SW480 (cell line): ENCODE measurements around the gene MICA.
A peak's percentile ranks its signal among the peaks of the same experiment; 100 is the strongest.
"Not testable (repeated sequence)": the region's sequence is repeated elsewhere in the genome, so short reads cannot be mapped to it uniquely, and the experiment has no call there.

Experiments
- DNase-seq: peaks from one replicate; pipeline ENCODE4 v3.0.0-alpha.2; 2016; ENCODE audit warnings: low spot score

Gene MICA

GRCh38 chr6:31383149-31383548, 20.2 kb upstream of the MICA start:
- no peak for DNase-seq

DNA sequence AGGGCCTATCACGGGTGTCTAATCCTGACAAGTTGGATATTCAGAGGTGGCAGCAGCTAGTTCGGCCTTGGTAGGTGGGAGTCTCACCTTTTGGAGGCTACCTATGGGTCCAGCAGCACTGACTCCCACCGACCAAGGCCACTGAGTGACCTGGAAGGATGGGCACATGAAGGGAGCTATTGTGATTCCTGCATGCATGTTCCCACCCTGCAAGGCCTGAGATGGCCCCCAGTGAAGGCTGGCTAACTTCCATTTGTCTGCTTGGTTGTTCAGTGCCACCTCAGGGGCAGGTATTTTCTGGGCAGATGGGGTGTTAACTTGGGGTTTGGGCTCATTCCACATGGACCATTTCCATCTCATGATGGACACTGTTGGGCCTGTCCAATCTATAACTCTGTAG, 18.4 kb upstream of the MICA start:
- no peak for DNase-seq

DNA sequence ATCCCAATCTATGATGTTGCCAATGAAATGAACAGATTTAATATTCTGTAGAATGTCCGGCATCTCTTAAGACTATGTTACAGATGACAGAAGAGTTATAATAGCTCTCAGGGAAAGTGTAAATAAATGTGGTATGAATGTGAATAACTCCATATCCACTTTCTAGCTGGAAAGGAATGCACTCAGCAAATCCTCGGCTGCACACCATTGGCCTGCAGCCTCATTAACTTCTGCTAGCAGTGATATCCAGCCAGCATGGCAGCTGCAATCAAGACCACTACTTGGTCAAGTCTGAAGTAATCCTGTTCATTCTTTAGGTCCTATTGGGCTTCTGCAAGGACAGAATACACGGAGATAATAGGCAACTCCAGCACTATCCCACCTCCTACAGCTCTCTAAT, 17.3 kb upstream of the MICA start:
- DNase-seq = no peak

DNA sequence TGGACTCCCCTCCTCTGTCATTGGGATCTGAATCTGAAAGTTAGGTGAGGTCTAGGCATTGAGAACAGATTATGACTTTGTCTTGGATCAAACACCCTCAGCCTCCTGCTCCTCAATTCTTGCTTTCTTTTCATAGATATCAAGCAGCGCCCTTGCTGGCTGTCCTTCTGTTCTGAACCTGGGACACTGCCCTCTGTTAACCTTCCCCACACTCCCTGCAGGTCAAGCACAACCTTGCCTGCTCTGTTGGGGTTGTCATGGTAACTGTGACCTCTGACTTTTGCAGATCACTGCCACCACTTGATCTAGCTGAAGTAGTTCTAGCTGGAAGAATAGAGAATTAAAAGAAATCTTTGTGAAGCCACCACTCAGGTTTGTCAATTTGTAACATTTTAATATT, 16.4 kb upstream of the MICA start:
- no peak for DNase-seq

GRCh38 chr6:31388916-31389801, 14.2 kb upstream of the MICA start:
- not testable (repeated sequence) for DNase-seq

GRCh38 chr6:31389802-31390132, 13.6 kb upstream of the MICA start:
- not testable (repeated sequence) for DNase-seq

- no peak for DNase-seq
Observed at GRCh38 chr6:31393932-31394331, 9.5 kb upstream of the MICA start.

DNA sequence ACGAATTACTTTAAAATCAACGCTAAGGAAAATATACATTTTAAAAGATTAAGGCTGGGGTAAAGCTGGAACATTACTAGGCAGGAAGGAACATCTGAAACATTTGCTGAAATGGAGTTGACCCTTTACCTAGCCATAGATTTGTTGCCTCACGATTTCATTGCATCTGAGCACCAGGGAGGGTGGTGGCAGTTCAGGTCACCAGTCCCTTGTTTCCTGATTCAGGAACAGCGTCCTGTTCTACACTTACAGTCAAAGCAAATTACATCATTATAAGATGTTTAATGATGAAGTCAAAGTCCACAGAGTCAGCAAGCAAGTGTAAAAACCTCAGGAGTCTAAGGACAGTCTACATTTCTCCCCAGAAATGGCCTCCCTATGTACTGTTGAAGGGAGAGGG, 9.0 kb upstream of the MICA start:
- no peak for DNase-seq

DNA sequence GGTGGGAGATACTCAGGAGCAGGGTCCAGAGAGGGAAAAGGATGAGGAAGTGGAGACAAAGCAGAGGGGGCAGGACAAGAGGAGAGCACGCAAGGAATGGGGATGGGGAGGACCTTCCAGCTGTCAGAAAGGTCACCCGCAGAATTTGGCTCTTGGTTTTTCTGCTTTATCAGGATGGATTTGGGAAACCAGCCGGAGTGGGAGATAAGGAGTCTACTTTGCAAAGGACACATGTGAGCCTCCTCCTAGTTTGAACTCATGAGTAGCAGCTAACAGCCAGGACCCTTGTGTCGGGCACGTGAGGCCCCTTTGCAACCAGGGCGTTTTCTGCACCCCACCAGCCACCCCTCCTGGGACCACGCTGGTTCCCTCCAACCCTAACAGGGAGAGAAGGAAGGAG, 7.6 kb upstream of the MICA start:
- no peak for DNase-seq

DNA sequence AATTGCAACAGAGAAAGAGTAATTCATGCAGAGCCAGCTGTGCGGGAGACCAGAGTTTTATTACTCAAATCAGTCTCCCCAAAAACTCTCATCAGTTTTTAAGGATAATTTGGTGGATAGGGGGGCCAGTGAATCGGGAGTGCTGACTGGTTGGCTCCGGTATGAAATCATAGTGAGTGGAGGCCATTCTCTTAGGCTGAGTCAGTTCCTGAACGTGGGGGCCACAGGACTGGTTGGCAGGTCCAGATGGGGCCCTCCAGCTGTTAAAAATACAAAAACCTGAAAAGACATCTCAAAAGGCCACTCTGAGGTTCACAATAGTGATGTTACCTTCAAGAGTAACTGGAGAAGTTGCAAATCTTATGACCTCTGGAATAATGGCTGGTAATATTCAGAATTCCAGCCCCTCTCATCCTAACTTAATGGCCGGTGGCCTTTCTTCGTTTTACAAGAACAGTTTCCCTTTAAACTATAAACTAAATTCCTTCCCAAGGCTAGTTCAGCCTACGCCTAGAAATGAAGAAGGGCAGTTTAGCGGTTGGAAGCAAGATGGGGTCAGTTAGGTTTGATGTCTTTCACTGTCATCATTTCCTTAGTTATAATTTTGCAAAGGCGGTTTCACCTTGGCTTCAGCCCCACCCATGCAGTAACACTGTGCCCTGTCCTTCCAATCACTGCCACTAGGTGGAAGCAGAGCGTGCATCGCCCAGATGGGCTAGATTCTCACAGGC, 6.8 kb upstream of the MICA start:
- peak; percentile 52 for DNase-seq

DNA sequence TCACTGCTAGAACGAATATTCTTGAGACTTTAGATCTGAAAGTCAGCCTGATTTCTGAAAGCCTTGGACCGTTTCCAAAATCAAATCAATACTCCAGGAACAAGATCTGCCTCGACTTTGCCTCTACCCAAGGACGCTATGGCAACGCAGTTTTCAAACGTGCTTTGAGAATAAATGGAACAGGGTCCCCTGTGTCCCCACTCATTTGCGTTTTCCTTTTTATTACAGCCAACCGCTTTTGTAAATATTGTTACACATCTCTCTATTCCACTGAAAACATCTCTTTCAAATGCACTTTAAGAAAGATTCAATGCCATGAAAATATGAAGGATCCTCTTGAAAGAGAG, 6.3 kb upstream of the MICA start:
- DNase-seq = not testable (repeated sequence)

DNA sequence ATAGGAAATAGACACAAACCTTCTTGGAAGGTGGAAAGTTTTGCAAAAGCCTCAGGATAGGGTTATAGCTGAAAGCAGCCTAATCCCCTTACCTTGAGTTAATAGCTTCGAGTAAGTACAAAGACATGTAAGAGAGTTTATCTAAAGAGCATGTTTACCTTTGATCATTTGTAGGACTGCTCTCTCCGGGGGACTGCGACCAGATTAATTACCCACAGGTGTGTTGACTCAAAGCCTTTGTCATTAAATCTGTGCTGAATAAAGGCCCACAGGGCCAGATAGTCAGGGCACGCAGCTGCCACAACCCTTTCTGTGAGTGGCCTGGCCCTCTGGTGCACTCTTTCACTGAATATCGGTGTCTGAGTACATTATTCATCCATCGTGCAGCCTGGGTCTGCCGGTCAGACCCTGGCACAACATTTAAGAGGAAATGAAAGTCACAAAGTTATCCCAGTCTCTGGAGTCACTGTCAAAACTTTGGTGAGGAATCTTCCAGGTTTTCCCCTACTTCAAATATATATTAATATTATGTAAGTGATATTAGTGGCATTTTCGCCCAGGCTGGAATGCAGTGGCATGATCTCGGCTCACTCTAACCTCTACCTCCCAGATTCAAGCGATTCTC, 5.4 kb upstream of the MICA start:
- DNase-seq = no peak

DNA sequence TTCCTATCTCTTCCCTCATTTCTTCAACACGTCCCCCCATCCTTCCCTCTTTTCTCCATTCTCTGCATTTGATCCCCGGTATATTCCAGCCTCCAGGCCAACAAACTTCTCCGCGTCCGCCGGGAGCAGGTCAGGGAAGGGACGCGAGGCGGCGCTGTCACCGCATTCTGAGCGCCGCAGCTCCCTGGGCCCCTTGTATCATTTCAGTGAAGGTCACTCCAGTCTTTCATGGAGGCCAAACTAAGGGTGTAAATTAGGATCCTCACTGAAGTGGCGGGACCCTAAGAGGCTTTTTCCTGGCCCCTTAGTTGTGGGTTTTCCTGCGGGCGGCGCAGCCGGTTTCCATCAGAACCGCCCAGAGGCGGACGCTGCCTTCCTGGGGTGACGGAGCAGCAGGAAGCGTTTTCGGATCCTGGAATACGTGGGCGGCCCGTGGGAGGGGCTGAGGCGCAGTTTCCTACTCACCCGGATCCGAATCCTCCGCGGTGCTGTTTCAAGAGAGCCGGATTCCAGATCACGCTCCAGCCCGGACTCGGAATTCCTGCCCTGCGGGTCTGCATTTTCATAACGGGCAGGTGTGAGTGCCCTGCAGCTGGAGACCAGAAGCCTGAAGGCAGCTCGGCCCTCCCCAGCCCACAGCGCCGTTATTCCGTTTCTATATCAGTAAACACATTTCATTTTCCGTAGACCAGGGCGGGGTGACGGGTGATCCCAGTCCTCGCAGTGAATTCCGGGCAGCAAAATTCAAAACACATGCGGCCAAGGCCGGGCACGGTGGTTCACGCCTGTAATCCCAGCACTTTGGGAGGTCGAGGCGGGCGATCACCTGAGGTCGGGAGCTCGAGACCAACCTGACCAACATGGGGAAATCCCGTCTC, 3.6 kb upstream of the MICA start:
- peak; percentile 87 for DNase-seq

GRCh38 chr6:31400467-31401289, 2.7 kb upstream of the MICA start:
- DNase-seq = peak; percentile 41

- peak; percentile 62 for DNase-seq
Observed at GRCh38 chr6:31401403-31401802, 2.0 kb upstream of the MICA start.

- peak; percentile 50 for DNase-seq
Observed at GRCh38 chr6:31402324-31403282, 792 bp upstream of the MICA start.

DNA sequence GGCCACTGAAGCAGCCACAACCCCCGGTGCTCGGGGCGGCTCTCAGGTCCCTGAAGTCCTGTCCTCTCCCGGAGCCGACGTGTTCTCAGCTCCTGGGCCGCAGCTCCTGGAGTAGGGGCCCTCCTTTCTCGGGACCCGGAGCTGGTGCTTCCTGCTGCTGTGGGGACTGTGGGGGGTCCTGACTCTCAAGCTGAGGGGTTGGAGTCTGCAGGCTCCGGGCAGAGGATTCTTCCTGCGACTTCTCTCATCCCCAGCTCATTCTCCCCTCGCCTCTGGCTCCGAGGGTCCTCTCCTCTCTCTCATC, 618 bp downstream of the MICA start:
- DNase-seq = not testable (repeated sequence)

DNA sequence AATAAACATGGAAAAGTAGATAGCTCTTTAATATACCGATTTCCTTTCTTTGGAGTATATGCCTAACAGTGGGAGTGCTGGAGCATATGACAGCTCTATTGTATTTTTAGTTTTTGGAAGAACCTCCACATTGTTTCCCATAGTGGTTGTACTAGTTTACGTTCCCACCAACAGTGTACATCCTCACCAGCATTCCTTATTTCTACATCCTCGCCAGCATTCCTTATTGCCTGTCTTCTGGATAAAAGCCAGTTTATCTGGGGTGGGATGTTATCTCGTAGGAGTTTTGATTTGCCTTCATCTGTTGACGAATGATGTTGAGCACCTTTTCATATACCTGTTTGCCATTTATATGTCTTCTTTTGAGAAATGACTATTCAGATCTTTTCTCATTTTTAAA, 2.6 kb downstream of the MICA start:
- DNase-seq = no peak

GRCh38 chr6:31407699-31408098, 4.3 kb downstream of the MICA start:
- DNase-seq = peak; percentile 23

- no peak for DNase-seq
Observed at GRCh38 chr6:31412506-31412905, 9.1 kb downstream of the MICA start.
